Amniotic stem cell (primary cell): ENCODE measurements around the gene ALK.

Experiments
- DNase-seq: peaks from one replicate; lab custom pipeline; 2025; lab: John Stamatoyannopoulos, UW

ALK gene

GRCh38 chr2:29487967-29488555 lies 433.3 kb downstream of the ALK start:
- no peak for DNase-seq

- DNase-seq: no peak
Measured at GRCh38 chr2:29485631-29486030, 435.8 kb downstream of the ALK start.

- no peak for DNase-seq
Measured at GRCh38 chr2:29485117-29485516, 436.3 kb downstream of the ALK start.

- DNase-seq: no peak
Measured at GRCh38 chr2:29482867-29483266, 438.5 kb downstream of the ALK start.

- no peak for DNase-seq
Measured at GRCh38 chr2:29482348-29482747, 439.0 kb downstream of the ALK start.

GRCh38 chr2:29481313-29481712 lies 440.1 kb downstream of the ALK start:
- DNase-seq: no peak

GRCh38 chr2:29480426-29480825 lies 441.0 kb downstream of the ALK start:
- no peak for DNase-seq

- no peak for DNase-seq
Measured at GRCh38 chr2:29479401-29479800, 442.0 kb downstream of the ALK start.

GRCh38 chr2:29478641-29479040 lies 442.7 kb downstream of the ALK start:
- no peak for DNase-seq

GRCh38 chr2:29477186-29477585 lies 444.2 kb downstream of the ALK start:
- DNase-seq: no peak

- no peak for DNase-seq
Measured at GRCh38 chr2:29475499-29475898, 445.9 kb downstream of the ALK start.

GRCh38 chr2:29469961-29470360 lies 451.4 kb downstream of the ALK start:
- DNase-seq: no peak

- DNase-seq: no peak
Measured at GRCh38 chr2:29469516-29469915, 451.9 kb downstream of the ALK start.

- DNase-seq: peak; percentile 41
Measured at GRCh38 chr2:29463181-29463900, 458.0 kb downstream of the ALK start.

- no peak for DNase-seq
Measured at GRCh38 chr2:29462293-29462692, 459.1 kb downstream of the ALK start.

- DNase-seq: no peak
Measured at GRCh38 chr2:29460190-29460589, 461.2 kb downstream of the ALK start.

GRCh38 chr2:29459445-29460179 lies 461.8 kb downstream of the ALK start:
- DNase-seq: peak; percentile 40

- DNase-seq: no peak
Measured at GRCh38 chr2:29456429-29456828, 465.0 kb downstream of the ALK start.

- no peak for DNase-seq
Measured at GRCh38 chr2:29455200-29455860, 466.1 kb downstream of the ALK start.

GRCh38 chr2:29452036-29452435 lies 469.4 kb downstream of the ALK start:
- no peak for DNase-seq

- no peak for DNase-seq
Measured at GRCh38 chr2:29450596-29451222, 470.7 kb downstream of the ALK start.

- DNase-seq: no peak
Measured at GRCh38 chr2:29449499-29449898, 471.9 kb downstream of the ALK start.
